Medulla oblongata (tissue), 1 donor: Measurements from ENCODE around the gene NSFL1C.
A peak's percentile ranks its signal among the peaks of the same experiment; 100 is the strongest.

ENCODE experiments used
- DNase-seq: peaks from one replicate; pipeline ENCODE4 v3.0.0-alpha.2; 2015; ENCODE audit errors: extremely low spot score

NSFL1C gene

DNA sequence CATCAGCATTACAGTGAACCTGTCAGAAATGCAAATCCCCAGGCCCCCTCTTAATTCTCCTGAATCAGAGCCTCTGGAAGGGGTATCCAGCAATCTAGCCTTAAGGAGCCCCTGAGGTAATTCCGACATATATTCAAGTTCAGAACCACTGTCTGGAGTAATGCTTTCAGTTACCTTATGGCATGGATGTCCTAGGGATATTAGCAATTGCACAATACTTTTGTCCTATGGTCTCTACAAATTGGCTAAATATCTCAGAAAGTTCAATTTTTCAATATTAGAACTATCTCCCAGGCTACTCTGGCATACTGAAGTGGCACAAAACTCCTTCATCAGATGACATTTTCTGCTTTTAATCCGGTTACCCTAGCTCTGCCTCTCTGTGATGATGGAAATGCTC, 6.4 kb downstream of the NSFL1C start:
- DNase-seq: no peak

GRCh38 chr20:1457992-1458391, 8.7 kb downstream of the NSFL1C start:
- no peak for DNase-seq

- DNase-seq: no peak
Measured at GRCh38 chr20:1456300-1456699, 10.3 kb downstream of the NSFL1C start.

GRCh38 chr20:1450926-1451491, 15.6 kb downstream of the NSFL1C start:
- no peak for DNase-seq

- DNase-seq: no peak
Measured at GRCh38 chr20:1449370-1449769, 17.3 kb downstream of the NSFL1C start.

DNA sequence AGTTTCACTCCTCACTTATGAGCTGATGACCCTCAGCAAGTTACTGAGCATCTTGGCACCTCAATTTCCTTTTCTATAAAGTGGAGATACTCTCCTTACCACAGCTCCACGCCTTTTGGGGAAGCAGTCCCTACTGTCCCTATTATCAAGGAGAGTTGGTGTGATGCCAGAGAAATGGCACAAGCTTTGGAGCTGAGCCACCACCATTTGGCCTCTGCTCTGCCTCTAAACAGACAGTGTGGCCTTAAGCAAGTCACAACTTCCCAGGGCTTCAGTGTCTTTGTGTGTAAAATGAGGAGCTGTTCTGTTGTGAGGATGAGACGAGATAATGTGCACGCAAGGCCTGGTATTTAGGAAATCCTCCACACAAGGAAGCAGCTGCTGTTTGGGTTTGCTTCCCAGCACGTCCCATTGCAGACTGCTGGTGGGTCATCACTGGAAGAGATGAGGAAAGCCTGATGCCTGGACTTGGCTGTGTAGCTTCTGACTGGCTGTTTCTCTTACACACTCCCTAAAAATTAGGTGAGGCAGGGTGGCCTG, 18.5 kb downstream of the NSFL1C start:
- DNase-seq: no peak

DNA sequence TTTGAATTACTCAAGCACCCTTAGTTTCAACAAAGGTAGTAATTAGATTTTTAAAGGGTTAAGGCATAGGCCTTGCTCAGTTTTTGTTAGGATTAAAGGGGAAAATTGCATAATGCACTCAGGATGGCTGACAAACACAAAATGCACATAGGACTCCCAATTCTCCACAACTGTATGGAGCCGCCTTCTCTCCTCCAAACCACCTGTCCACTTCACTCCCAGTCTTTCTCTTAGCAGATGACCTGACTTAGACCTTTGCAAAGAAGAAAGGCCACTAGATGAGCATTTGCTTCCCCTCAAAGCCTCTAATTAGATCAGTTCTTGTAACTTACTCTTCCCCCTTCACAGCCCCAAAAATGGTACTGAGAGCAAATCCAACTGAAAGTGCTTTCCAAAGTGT, 20.1 kb downstream of the NSFL1C start:
- DNase-seq: no peak

DNA sequence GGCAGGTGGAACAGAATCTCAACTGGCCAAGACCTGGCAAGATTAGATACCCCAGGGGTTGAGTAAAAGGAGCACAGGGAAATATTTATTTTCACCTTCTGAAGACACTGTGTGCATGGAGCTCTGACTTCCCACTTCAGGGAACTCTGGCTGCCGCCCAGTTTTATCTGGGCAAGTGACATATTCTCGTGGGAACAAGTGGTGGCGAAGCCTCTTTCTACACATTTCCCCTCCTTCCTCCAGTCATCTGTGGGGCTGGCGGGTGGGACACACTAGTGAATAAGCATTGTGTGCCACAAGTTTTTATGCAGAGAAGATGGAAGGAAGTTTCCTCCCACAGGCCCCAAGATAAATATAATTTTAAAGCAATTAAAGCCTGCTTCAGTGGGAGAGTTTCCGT, 23.6 kb downstream of the NSFL1C start:
- DNase-seq: no peak

DNA sequence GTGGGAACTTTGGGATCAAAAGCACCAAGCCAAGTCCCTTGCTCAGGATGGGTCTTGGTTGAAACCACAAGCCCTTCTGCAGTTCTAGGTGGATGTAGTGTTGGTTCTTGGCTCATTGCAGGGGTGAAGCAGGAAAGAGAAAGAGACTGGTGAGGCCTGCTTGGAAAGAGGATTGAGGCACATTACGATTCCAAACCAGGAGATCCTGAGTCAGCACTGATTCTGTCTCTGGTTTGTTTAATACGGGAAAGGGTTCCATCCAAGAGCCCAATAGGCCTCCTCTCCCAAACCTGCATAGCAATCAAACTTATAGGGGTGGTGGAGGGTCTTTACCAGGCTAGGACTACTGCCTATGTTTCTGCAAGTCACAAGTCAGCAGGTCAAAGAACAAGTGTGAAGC, 24.3 kb downstream of the NSFL1C start:
- no peak for DNase-seq

GRCh38 chr20:1441133-1441532, 25.5 kb downstream of the NSFL1C start:
- DNase-seq: no peak

DNA sequence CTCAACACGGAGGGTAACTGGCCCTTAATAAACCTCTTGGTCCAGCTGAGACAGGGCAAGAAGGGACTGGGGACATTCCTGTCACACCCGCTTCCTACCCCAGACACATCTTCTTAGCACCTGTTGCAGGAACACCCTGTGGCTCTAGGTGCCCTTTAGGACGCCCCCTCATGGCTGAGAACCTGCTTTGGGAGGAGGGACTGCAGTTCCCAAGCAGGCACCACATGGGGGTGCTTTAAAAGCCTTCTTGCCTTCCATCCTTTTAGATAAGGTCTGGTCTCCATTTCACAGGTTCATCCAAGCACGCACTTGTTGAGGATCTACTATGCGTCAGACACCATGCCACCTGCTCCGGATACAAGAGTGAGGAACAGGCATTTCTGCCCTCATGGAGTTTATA, 26.6 kb downstream of the NSFL1C start:
- DNase-seq: no peak

GRCh38 chr20:1438361-1438760, 28.3 kb downstream of the NSFL1C start:
- no peak for DNase-seq

DNA sequence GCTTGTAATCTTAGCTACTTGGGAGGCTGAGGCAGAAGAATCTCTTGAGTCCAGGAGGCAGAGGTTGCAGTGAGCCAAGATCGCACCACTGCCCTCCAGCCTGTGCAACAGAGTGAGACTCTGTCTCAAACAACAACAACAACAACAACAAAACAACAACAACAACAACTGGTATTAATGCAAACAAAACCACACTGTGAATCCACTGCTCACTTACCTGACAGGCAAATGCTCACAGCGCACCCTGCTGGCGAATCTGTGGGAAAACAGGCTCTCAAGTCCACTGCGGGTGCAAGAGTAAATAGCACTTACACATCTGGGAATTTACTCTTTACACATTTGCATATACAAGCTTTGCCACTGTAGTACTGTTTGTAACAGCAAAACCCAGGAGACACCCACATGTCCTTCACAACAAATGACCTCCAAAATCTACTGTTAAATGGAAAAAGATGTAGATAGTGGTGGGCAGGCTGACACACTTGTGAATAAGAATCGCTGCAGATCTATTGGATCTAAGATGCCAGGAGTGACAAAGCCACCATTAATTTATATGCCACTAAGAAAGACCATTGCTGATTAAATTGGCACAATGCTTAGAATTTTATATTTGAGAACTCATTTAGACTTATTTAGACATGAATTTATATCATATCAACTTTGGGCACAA, 29.3 kb downstream of the NSFL1C start:
- DNase-seq: peak; percentile 85

- DNase-seq: no peak
Measured at GRCh38 chr20:1436263-1436662, 30.4 kb downstream of the NSFL1C start.

GRCh38 chr20:1435337-1435699, 31.3 kb downstream of the NSFL1C start:
- DNase-seq: no peak

DNA sequence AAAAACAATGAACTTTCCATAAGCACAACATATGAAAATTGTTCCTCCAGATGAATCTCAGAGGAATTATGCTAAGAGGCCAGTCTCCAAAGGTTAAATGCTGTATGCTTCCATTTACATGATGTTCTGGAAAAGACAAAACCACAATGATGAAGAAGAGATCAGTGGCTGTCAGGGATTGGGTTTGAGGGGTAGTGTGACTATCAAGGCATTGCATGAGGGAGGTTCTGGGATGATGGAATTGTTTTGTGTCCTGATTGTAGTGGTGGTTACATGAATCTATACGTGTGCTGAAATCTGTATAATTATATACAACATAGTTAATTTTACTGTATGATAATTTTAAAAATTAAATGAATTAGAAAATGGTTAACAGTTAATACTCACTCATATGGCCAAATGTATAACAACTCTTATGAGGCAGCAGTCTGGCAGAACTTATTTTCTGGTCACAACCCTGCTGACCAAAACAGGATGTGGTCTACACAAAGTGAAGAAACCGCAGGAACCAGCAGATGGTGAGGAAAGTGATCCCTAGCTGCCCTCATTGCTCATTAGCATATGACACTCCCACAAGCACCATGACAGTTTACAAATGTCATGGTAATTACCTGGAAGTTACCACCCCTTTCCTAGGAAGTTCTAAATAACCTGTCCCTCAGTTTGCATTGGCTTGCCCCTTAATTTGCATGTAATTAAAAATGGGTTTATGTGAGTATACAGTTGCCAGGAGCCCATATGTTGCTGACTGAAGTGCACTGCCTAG, 31.9 kb downstream of the NSFL1C start:
- peak; percentile 60 for DNase-seq

- DNase-seq: no peak
Measured at GRCh38 chr20:1431158-1431557, 35.5 kb downstream of the NSFL1C start.

DNA sequence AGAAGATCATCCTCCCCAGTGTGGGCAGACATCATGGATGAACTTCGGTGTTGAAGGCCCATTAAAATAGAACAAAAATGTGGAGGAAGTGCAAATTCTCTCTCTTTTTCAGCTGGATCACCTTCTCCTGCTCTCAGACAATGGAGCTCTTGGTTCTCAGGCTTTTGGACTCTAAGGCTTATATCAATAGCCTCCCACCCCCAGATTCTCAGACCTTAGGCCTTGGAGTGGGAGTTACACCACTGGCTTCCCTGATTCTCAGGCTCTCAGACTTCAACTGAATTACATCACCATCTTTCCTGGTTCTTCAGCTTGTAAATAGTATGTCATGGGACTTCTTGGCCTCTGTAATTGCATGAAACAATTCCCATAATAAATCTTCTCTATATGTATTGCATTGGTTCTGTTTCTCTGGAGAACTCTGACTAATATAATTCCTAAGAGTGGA, 36.6 kb downstream of the NSFL1C start:
- no peak for DNase-seq

DNA sequence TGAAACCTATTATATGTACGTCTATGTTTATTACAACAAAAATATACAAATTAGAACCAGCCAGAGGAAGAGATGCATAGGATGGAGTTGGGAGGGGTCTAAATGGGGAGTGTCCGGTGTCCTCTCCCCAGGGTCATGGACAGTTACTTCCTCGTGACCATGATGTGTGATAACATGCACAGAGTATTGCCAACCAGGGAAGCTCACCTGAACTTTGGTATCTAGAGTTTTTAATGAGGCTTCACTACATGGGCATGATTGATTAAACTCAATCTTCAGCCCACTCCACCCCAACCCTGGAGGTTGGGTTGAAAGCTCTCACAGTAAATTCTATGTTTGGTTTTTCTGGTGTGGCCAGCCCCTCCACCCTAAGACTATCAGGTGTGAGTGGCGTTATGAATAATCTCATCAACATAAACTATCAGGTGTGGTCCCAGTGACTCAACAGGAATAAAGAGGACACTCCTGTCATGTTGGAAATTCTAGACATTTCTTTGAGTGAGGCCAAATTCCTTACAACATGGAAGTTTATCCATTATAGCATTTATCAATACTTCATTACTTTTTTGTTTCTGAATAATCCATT, 37.4 kb downstream of the NSFL1C start:
- no peak for DNase-seq

DNA sequence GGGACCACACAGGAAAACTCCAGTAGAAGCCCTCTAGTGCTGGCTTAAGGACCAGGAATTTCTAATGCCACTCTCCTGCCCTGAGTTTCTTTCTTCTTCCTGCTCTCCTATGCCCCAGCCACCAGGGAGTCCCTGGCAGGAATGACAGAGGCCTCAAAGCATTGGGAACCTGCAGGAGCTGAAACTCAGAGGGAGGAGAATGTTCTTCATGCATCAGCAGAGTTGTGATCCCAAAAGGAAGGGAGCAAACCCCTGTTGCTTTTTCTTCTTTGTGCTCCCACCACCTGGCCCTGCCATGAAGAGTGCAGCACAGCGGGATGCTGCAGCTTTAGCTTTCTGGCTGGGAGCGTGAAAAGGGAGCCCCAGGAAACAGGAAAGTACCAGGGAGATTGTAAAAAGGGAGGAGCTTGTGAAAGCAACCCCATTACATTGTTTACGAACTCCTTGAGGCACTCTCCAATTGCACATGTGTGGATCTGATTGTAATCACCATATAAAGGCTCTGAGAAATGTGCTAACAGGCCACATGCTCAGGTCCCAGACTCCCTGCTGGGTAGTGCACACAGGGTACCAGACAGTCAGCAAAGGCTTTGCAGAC, 39.1 kb downstream of the NSFL1C start:
- DNase-seq: no peak

- DNase-seq: no peak
Measured at GRCh38 chr20:1426231-1426849, 40.3 kb downstream of the NSFL1C start.

DNA sequence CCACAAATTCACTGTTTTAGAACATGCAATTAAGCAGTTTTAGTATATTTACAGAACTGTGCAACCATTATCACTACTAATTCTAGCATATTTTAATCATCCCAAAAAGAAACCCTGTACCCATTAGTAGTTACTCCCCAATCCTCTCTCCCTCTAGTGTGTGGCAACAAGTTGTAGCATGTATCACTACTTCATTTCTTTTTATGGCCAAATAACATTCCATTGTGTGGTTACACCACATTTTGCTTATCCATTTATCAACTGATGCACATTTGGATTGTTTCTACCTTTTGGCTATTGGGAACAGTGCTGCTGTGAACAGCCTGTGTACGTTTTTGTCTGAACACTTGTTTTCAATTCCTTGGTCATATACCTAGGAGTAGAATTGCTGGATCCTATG, 42.3 kb downstream of the NSFL1C start:
- DNase-seq: no peak
